Measurements from ENCODE around the gene RNF19B. TPM values are rescaled to one million over a fixed set of nuclear protein-coding genes. Genes with fewer than 3 reads are reported as not detected.

Gene RNF19B
- total RNA-seq, 1 donor from 2014 or later, result 18.8 TPM

GRCh38 chr1:32966900-32967299 lies 2.3 kb upstream of the RNF19B start:
- no peaks in the 10 kb centered on the region for H3K9me3 Mint-ChIP-seq (ENCODE audit: unreplicated experiment)
- no peak overlapping the region for H3K4me3 Mint-ChIP-seq (ENCODE audit: unreplicated experiment)
- peaks cover 3% of the 10 kb centered on the region for H3K36me3 Mint-ChIP-seq (ENCODE audit: low read depth, unreplicated experiment)
- no peak overlapping the region for H3K27ac Mint-ChIP-seq (ENCODE audit: unreplicated experiment)
- H3K27me3 Mint-ChIP-seq (ENCODE audit: unreplicated experiment), result peaks cover 6% of the 10 kb centered on the region
- TF ChIP-seq CTCF (IDR thresholded peaks at IDR 0.05; ENCODE audit: unreplicated experiment), result no peak
- DNase-seq (ENCODE audit: low spot score), result no peak
- H3K4me1 Mint-ChIP-seq (ENCODE audit: unreplicated experiment), result peaks cover 21% of the 10 kb centered on the region

GRCh38 chr1:32965251-32965747 lies 690 bp upstream of the RNF19B start:
- no peaks in the 10 kb centered on the region for H3K9me3 Mint-ChIP-seq (ENCODE audit: unreplicated experiment)
- TF ChIP-seq CTCF (IDR thresholded peaks at IDR 0.05; ENCODE audit: unreplicated experiment), result no peak
- no peak for DNase-seq (ENCODE audit: low spot score)
- H3K4me3 Mint-ChIP-seq (ENCODE audit: unreplicated experiment), result peak overlapping the region; percentile 96
- H3K4me1 Mint-ChIP-seq (ENCODE audit: unreplicated experiment), result peaks cover 21% of the 10 kb centered on the region
- peak overlapping the region; percentile 93 for H3K27ac Mint-ChIP-seq (ENCODE audit: unreplicated experiment)
- peaks cover 3% of the 10 kb centered on the region for H3K36me3 Mint-ChIP-seq (ENCODE audit: low read depth, unreplicated experiment)
- peaks cover 6% of the 10 kb centered on the region for H3K27me3 Mint-ChIP-seq (ENCODE audit: unreplicated experiment)

GRCh38 chr1:32963746-32964460 lies 706 bp downstream of the RNF19B start:
- H3K36me3 Mint-ChIP-seq (ENCODE audit: low read depth, unreplicated experiment), result peaks cover 3% of the 10 kb centered on the region
- peak; percentile 57 for DNase-seq (ENCODE audit: low spot score)
- H3K4me1 Mint-ChIP-seq (ENCODE audit: unreplicated experiment), result peaks cover 26% of the 10 kb centered on the region
- H3K4me3 Mint-ChIP-seq (ENCODE audit: unreplicated experiment), result peak overlapping the region; percentile 90
- H3K27ac Mint-ChIP-seq (ENCODE audit: unreplicated experiment), result no peak overlapping the region
- TF ChIP-seq CTCF (IDR thresholded peaks at IDR 0.05; ENCODE audit: unreplicated experiment), result no peak
- no peaks in the 10 kb centered on the region for H3K9me3 Mint-ChIP-seq (ENCODE audit: unreplicated experiment)
- peaks cover 6% of the 10 kb centered on the region for H3K27me3 Mint-ChIP-seq (ENCODE audit: unreplicated experiment)

GRCh38 chr1:32962248-32962896 lies 2.2 kb downstream of the RNF19B start:
- no peak for DNase-seq (ENCODE audit: low spot score)
- TF ChIP-seq CTCF (IDR thresholded peaks at IDR 0.05; ENCODE audit: unreplicated experiment), result no peak
- peaks cover 24% of the 10 kb centered on the region for H3K4me1 Mint-ChIP-seq (ENCODE audit: unreplicated experiment)
- peak overlapping the region; percentile 90 for H3K4me3 Mint-ChIP-seq (ENCODE audit: unreplicated experiment)
- H3K9me3 Mint-ChIP-seq (ENCODE audit: unreplicated experiment), result no peaks in the 10 kb centered on the region
- no peak overlapping the region for H3K27ac Mint-ChIP-seq (ENCODE audit: unreplicated experiment)
- H3K27me3 Mint-ChIP-seq (ENCODE audit: unreplicated experiment), result peaks cover 4% of the 10 kb centered on the region
- H3K36me3 Mint-ChIP-seq (ENCODE audit: low read depth, unreplicated experiment), result peaks cover 3% of the 10 kb centered on the region

GRCh38 chr1:32960819-32961355 lies 3.7 kb downstream of the RNF19B start:
- Mint-ChIP-seq H3K4me1 (ENCODE audit: unreplicated experiment) (peaks cover 24% of the 10 kb centered on the region), H3K4me3 (ENCODE audit: unreplicated experiment) (no peak overlapping the region), H3K27ac (ENCODE audit: unreplicated experiment) (no peak overlapping the region), H3K9me3 (ENCODE audit: unreplicated experiment) (no peaks in the 10 kb centered on the region), H3K36me3 (ENCODE audit: low read depth, unreplicated experiment) (peaks cover 3% of the 10 kb centered on the region), H3K27me3 (ENCODE audit: unreplicated experiment) (peaks cover 4% of the 10 kb centered on the region)
- TF ChIP-seq CTCF (IDR thresholded peaks at IDR 0.05; ENCODE audit: unreplicated experiment), result no peak
- no peak for DNase-seq (ENCODE audit: low spot score)

Measured in endothelial cell (in vitro differentiated cells).